DMS114 treated with DMSO at 0.1 percent for 48 hours (cell line): Measurements from ENCODE around the gene NXPH2.
"Not testable (repeated sequence)": the region's sequence is repeated elsewhere in the genome, so short reads cannot be mapped to it uniquely, and the experiment has no call there.

ENCODE experiments used
- DNase-seq: peaks from one replicate; lab custom pipeline; 2025; ENCODE audit not compliant: unreplicated experiment; lab: John Stamatoyannopoulos, UW

The NXPH2 gene

GRCh38 chr2:138712212-138712979 is 67.8 kb downstream of the NXPH2 start:
- DNase-seq, result no peak

GRCh38 chr2:138711812-138712211 is 68.4 kb downstream of the NXPH2 start:
- DNase-seq, result no peak

- no peak for DNase-seq
Measured at GRCh38 chr2:138708682-138709241, 71.4 kb downstream of the NXPH2 start.

- DNase-seq, result no peak
Measured at GRCh38 chr2:138707392-138708074, 72.7 kb downstream of the NXPH2 start.

- DNase-seq, result no peak
Measured at GRCh38 chr2:138703242-138703641, 76.9 kb downstream of the NXPH2 start.

- DNase-seq, result no peak
Measured at GRCh38 chr2:138700716-138701115, 79.5 kb downstream of the NXPH2 start.

- no peak for DNase-seq
Measured at GRCh38 chr2:138699421-138699820, 80.8 kb downstream of the NXPH2 start.

- no peak for DNase-seq
Measured at GRCh38 chr2:138698428-138698827, 81.8 kb downstream of the NXPH2 start.

GRCh38 chr2:138691667-138692066 is 88.5 kb downstream of the NXPH2 start:
- no peak for DNase-seq

- no peak for DNase-seq
Measured at GRCh38 chr2:138689705-138690104, 90.5 kb downstream of the NXPH2 start.

- no peak for DNase-seq
Measured at GRCh38 chr2:138682163-138682562, 98.0 kb downstream of the NXPH2 start.

GRCh38 chr2:138677221-138677620 is 103.0 kb downstream of the NXPH2 start:
- DNase-seq, result no peak

GRCh38 chr2:138676619-138677021 is 103.6 kb downstream of the NXPH2 start:
- no peak for DNase-seq

GRCh38 chr2:138671566-138671965 is 108.6 kb downstream of the NXPH2 start:
- DNase-seq, result no peak

- DNase-seq, result no peak
Measured at GRCh38 chr2:138670734-138671133, 109.5 kb downstream of the NXPH2 start.

GRCh38 chr2:138665937-138666336 is 114.3 kb downstream of the NXPH2 start:
- DNase-seq, result no peak

- no peak for DNase-seq
Measured at GRCh38 chr2:138658187-138658894, 121.8 kb downstream of the NXPH2 start.

GRCh38 chr2:138654146-138654545 is 126.0 kb downstream of the NXPH2 start:
- no peak for DNase-seq

GRCh38 chr2:138652378-138652777 is 127.8 kb downstream of the NXPH2 start:
- DNase-seq, result no peak

GRCh38 chr2:138649571-138649970 is 130.6 kb downstream of the NXPH2 start:
- no peak for DNase-seq

- DNase-seq, result no peak
Measured at GRCh38 chr2:138648606-138649005, 131.6 kb downstream of the NXPH2 start.

- not testable (repeated sequence) for DNase-seq
Measured at GRCh38 chr2:138644776-138645175, 135.4 kb downstream of the NXPH2 start.
